IMR-90 (cell line): Measurements from ENCODE around the gene NTM. TPM values are rescaled to one million over a fixed set of nuclear protein-coding genes. Genes with fewer than 3 reads are reported as not detected.

Source experiments
- ATAC-seq: fragments of 200-7000 bp; cut with Tn5 transposase; 2 replicates; pipeline ENCODE4 v1.9.1; 2020; ENCODE audit warnings: low read depth, mild to moderate bottlenecking, moderate library complexity
- BruUV-seq: library from RNA; stranded (reverse); fragments of 400-500 nt; replicated peaks from 2 replicates; lab custom pipeline; 2021; lab: Mats Ljungman, UMichigan
- CTCF ChIA-PET: fragments of 300-600 bp; formaldehyde crosslinking; extraction: SDS; loops from one replicate; lab custom pipeline; 2021; ENCODE audit warnings: antibody characterized with exemption; lab: Yijun Ruan, JAX
- POLR2A ChIA-PET: fragments of 300-600 bp; sonication (Branson Sonifier 250); formaldehyde crosslinking; loops from one replicate; lab custom pipeline; 2022; ENCODE audit warnings: antibody characterized with exemption; ENCODE audit not compliant: unreplicated experiment; lab: Charles Lee
- DNase-seq: peaks from one replicate; pipeline ENCODE4 v3.0.0; 2013
- H2AFZ ChIP-seq: replicated peaks from 2 replicates; pipeline ENCODE3; 2013; ENCODE audit warnings: low read length, mild to moderate bottlenecking; ENCODE audit not compliant: poor library complexity
- H2AK5ac ChIP-seq: 2 replicates; pipeline ENCODE4 v1.6.1; 2013; ENCODE audit warnings: low read depth, low read length, inconsistent platforms
- H2AK9ac ChIP-seq: replicated peaks from 2 replicates; pipeline ENCODE3; 2013; ENCODE audit warnings: mild to moderate bottlenecking, low read depth, low read length, moderate library complexity; ENCODE audit not compliant: poor library complexity
- H2BK120ac ChIP-seq: 2 replicates; pipeline ENCODE4 v1.6.1; 2013; ENCODE audit warnings: low read depth, low read length, inconsistent platforms
- H2BK15ac ChIP-seq: 3 replicates; pipeline ENCODE4 v1.6.1; 2013; ENCODE audit warnings: low read depth, low read length, inconsistent platforms
- H2BK20ac ChIP-seq: 2 replicates; pipeline ENCODE4 v1.6.1; 2013; ENCODE audit warnings: low read depth, mild to moderate bottlenecking, inconsistent platforms, low read length, moderate library complexity
- H2BK5ac ChIP-seq: 2 replicates; pipeline ENCODE4 v1.6.1; 2013; ENCODE audit warnings: mild to moderate bottlenecking, low read depth, low read length, inconsistent platforms; ENCODE audit not compliant: poor library complexity, severe bottlenecking
- H3K14ac ChIP-seq: replicated peaks from 2 replicates; pipeline ENCODE4 v1.6.1; 2013; ENCODE audit warnings: low read depth, low read length, inconsistent platforms
- H3K18ac ChIP-seq: 2 replicates; pipeline ENCODE4 v1.6.1; 2013; ENCODE audit warnings: low read depth, low read length, control low read depth
- H3K23ac ChIP-seq: 2 replicates; pipeline ENCODE4 v1.6.1; 2013; ENCODE audit warnings: low read depth, low read length, inconsistent platforms
- H3K27ac ChIP-seq: 2 replicates; pipeline ENCODE4 v1.5.1; 2013; ENCODE audit warnings: mild to moderate bottlenecking, control low read depth, low read length; ENCODE audit not compliant: insufficient read depth
- H3K27me3 ChIP-seq: 2 replicates; pipeline ENCODE4 v1.6.1; 2013; ENCODE audit warnings: low read length; ENCODE audit not compliant: control insufficient read depth, insufficient read depth
- H3K36me3 ChIP-seq: 2 replicates; pipeline ENCODE4 v1.6.1; 2013; ENCODE audit warnings: low read length, mixed read lengths; ENCODE audit not compliant: control insufficient read depth, insufficient read depth
- H3K4ac ChIP-seq: 2 replicates; pipeline ENCODE4 v1.6.1; 2013; ENCODE audit warnings: low read depth, low read length, inconsistent platforms
- H3K4me1 ChIP-seq: 2 replicates; pipeline ENCODE4 v1.6.1; 2013; ENCODE audit warnings: low read length, mixed read lengths; ENCODE audit not compliant: control insufficient read depth, insufficient read depth
- H3K4me2 ChIP-seq: 2 replicates; pipeline ENCODE4 v1.6.1; 2013; ENCODE audit warnings: low read depth, mild to moderate bottlenecking, control low read depth, low read length, moderate library complexity
- H3K4me3 ChIP-seq: 2 replicates; pipeline ENCODE4 v1.5.1; 2013; ENCODE audit warnings: low read depth, mild to moderate bottlenecking, control low read depth, low read length, moderate library complexity; ENCODE audit not compliant: insufficient read depth
- H3K56ac ChIP-seq: 2 replicates; pipeline ENCODE4 v1.6.1; 2013; ENCODE audit warnings: low read length, inconsistent platforms; ENCODE audit not compliant: insufficient read depth; ENCODE audit errors: extremely low read depth
- H3K79me1 ChIP-seq, 2 experiments: 2 replicates each; pipeline ENCODE4 v1.6.1; 2013; ENCODE audit warnings: low read length in 2 of 2, inconsistent platforms in 1 of 2, low read depth in 1 of 2
- H3K9ac ChIP-seq: 2 replicates; pipeline ENCODE4 v1.6.1; 2013; ENCODE audit warnings: low read depth, low read length, control low read depth
- H3K9me1 ChIP-seq: 2 replicates; pipeline ENCODE4 v1.6.1; 2013; ENCODE audit warnings: low read length, inconsistent platforms; ENCODE audit not compliant: insufficient read depth
- H3K9me3 ChIP-seq: 2 replicates; pipeline ENCODE4 v1.6.1; 2013; ENCODE audit warnings: low read length; ENCODE audit not compliant: control insufficient read depth, insufficient read depth
- H4K20me1 ChIP-seq: 2 replicates; pipeline ENCODE4 v1.6.1; 2013; ENCODE audit warnings: low read length, inconsistent platforms; ENCODE audit not compliant: insufficient read depth
- H4K5ac ChIP-seq: 2 replicates; pipeline ENCODE4 v1.6.1; 2013; ENCODE audit warnings: mild to moderate bottlenecking, low read depth, low read length, control low read depth
- H4K8ac ChIP-seq, 2 experiments: 2 replicates each; pipeline ENCODE4 v1.6.1; 2013; ENCODE audit warnings: low read depth in 2 of 2, low read length in 2 of 2, control low read depth in 1 of 2, inconsistent platforms in 1 of 2
- H4K91ac ChIP-seq: 2 replicates; pipeline ENCODE4 v1.6.1; 2013; ENCODE audit warnings: low read depth, low read length, inconsistent platforms; ENCODE audit not compliant: insufficient read depth
- CHD1 ChIP-seq: IDR thresholded peaks from 2 replicates; pipeline ENCODE4 v1.6.1; 2012; ENCODE audit warnings: low read depth, low read length, improper control_type of control experiment
- MAZ ChIP-seq: IDR thresholded peaks from 2 replicates; pipeline ENCODE4 v1.6.1; 2012; ENCODE audit warnings: low read depth, mild to moderate bottlenecking, low read length, improper control_type of control experiment, moderate library complexity, borderline replicate concordance
- MXI1 ChIP-seq: IDR thresholded peaks from 2 replicates; pipeline ENCODE4 v1.6.1; 2012; ENCODE audit warnings: low read depth, mild to moderate bottlenecking, low read length, moderate library complexity, borderline replicate concordance
- NFE2L2 ChIP-seq: fragments of 150-350 bp; IDR thresholded peaks from 2 replicates; pipeline ENCODE4 v1.6.1; 2016; ENCODE audit warnings: low read depth, mild to moderate bottlenecking, low read length
- RAD21 ChIP-seq: IDR thresholded peaks from 2 replicates; pipeline ENCODE4 v1.6.1; 2012; ENCODE audit warnings: low read length, improper control_type of control experiment
- RFX5 ChIP-seq: IDR thresholded peaks from 2 replicates; pipeline ENCODE4 v1.8.0; 2012; ENCODE audit warnings: low read depth, mild to moderate bottlenecking, low read length, moderate library complexity
- SMC3 ChIP-seq: fragments of 150-350 bp; IDR thresholded peaks from 2 replicates; pipeline ENCODE4 v1.6.1; 2016; ENCODE audit warnings: low read depth, mild to moderate bottlenecking, antibody characterized with exemption, low read length, moderate library complexity
- WGBS, 2 experiments: methylation state at CpG; one replicate each; pipeline versions ENCODE4 v1.1.5 to v1.1.7; 2013; ENCODE audit warnings: missing lambda C conversion rate in 2 of 2; ENCODE audit not compliant: insufficient read length in 1 of 2; ENCODE audit errors: extremely low coverage in 2 of 2; 5-methylcytosine and 5-hydroxymethylcytosine counted together
- dilution Hi-C: fragments of 300-500 bp; cut with HindIII; formaldehyde crosslinking; loops from one replicate; pipeline ENCODE4 v1.14.3; 2018; ENCODE audit warnings: low sequenced_read_pairs; ENCODE audit not compliant: unreplicated experiment
- in situ Hi-C: fragments of 300-500 bp; cut with MboI; formaldehyde crosslinking; loops from 3 replicates; pipeline ENCODE4 v1.14.3; 2019; ENCODE audit warnings: low sequenced_read_pairs, inconsistent platforms, mixed read lengths
- intact Hi-C: fragments of 100-400 bp; cut with micrococcal nuclease; formaldehyde crosslinking; loops from 2 replicates; pipeline ENCODE4 v1.10.0; 2022
- polyA plus RNA-seq, 3 experiments: library from polyadenylated mRNA; depleted of rRNA; stranded (reverse); fragments of >200 nt; gene quantifications; 2 replicates each; pipeline ENCODE4 v1.2.3, GENCODE V29; 2012; ENCODE audit warnings: low replicate concordance in 1 of 3
- total RNA-seq: library from RNA; depleted of rRNA; stranded (reverse); fragments of >200 nt; gene quantifications from 2 replicates; pipeline ENCODE4 v1.2.3, GENCODE V29; 2012
- TF ChIP-seq, protein P1 (sequence below): conservative IDR thresholded peaks from 2 replicates; pipeline ENCODE4 v1.5.1; 2012; ENCODE audit warnings: mild to moderate bottlenecking, low read depth, low read length, improper control_type of control experiment

NTM gene
- total and polyA plus RNA-seq, 2 of the 4 experiments (the other 2 are of a cell fraction) = 19.5 to 25.5 TPM

DNA sequence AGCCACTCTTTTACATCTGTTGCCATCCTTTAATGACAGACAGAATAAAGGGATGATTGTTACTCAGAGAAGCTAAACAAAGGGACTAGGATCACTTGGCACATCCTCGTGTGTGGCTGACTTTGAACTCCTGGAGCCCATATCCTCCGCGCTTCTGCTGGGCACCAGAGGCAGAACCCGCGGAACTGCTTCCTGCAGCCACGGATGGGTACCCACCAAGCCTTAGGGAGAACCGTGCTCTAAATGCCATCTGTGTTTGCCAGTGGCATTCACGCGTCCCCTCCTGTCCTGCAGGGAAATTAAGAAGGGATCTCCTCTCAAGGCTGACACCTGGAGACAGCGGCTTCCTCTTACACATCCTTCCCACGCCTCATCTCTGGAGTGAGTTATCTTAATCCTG lies 294.4 kb downstream of the NTM start (continued):
- TF ChIP-seq MAZ (no peak), MXI1 (no peak), NFE2L2 (no peak), CHD1 (no peak), RFX5 (no peak)

GRCh38 chr11:131665344-131665968 lies 295.0 kb downstream of the NTM start:
- peaks cover 2% of the 10 kb centered on the region; the same call in 1 of the 2 replicates for H3K4me1 ChIP-seq
- no peak overlapping the region for H3K56ac ChIP-seq
- no peak overlapping the region for H3K14ac ChIP-seq
- no peak overlapping the region for H2BK15ac ChIP-seq
- H3K27ac ChIP-seq = no peak overlapping the region
- no TSS peak for BruUV-seq
- H3K9me3 ChIP-seq = no peaks in the 10 kb centered on the region
- H3K4me2 ChIP-seq = no peak overlapping the region
- H3K9me1 ChIP-seq = 0 out of 2 replicates have a peak, but pooled peaks cover 3% of the 10 kb centered on the region
- TF ChIP-seq, protein P1, sequence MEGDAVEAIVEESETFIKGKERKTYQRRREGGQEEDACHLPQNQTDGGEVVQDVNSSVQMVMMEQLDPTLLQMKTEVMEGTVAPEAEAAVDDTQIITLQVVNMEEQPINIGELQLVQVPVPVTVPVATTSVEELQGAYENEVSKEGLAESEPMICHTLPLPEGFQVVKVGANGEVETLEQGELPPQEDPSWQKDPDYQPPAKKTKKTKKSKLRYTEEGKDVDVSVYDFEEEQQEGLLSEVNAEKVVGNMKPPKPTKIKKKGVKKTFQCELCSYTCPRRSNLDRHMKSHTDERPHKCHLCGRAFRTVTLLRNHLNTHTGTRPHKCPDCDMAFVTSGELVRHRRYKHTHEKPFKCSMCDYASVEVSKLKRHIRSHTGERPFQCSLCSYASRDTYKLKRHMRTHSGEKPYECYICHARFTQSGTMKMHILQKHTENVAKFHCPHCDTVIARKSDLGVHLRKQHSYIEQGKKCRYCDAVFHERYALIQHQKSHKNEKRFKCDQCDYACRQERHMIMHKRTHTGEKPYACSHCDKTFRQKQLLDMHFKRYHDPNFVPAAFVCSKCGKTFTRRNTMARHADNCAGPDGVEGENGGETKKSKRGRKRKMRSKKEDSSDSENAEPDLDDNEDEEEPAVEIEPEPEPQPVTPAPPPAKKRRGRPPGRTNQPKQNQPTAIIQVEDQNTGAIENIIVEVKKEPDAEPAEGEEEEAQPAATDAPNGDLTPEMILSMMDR = no peak
- TF ChIP-seq RAD21 (no peak), SMC3 (no peak)
- no peaks in the 10 kb centered on the region for H4K20me1 ChIP-seq
- no peak overlapping the region for H4K91ac ChIP-seq
- ChIA-PET CTCF (interaction anchor here (0.7 kb wide), 1 partner anchor 8 kb away, joined by 4 read pairs; no protein-coding TSS in a partner anchor), POLR2A (no interaction called here)
- WGBS, 2 experiments = no CpG with 5 or more reads among the region's 8 CpGs
- no peak overlapping the region for H4K5ac ChIP-seq
- no peak overlapping the region for H2AK5ac ChIP-seq
- no peak overlapping the region for H3K4ac ChIP-seq
- no peaks in the 10 kb centered on the region for H3K36me3 ChIP-seq
- no peak overlapping the region for H3K18ac ChIP-seq
- no peak overlapping the region for H2BK120ac ChIP-seq
- in situ Hi-C loops = no loop called here
- no peak overlapping the region for H2BK5ac ChIP-seq
- dilution Hi-C loops = no loop called here
- ATAC-seq = no peak
- intact Hi-C loops = no loop called here
- no peaks in the 10 kb centered on the region for H3K79me1 ChIP-seq
- H3K23ac ChIP-seq = no peak overlapping the region
- H2BK20ac ChIP-seq = no peak overlapping the region
- no peak overlapping the region for H4K8ac ChIP-seq
- H2AK9ac ChIP-seq = no peak overlapping the region
- H3K4me3 ChIP-seq = no peak overlapping the region
- H3K27me3 ChIP-seq = no peaks in the 10 kb centered on the region; the same call in 1 of the 2 replicates
- H3K9ac ChIP-seq = no peak overlapping the region
- DNase-seq = no peak
- H2AFZ ChIP-seq = no peak overlapping the region
